SK-N-SH treated with all-trans-retinoic acid at 6 μM for 48 hours (cell line): ENCODE results near the gene EML6.

ENCODE experiments used
- ATAC-seq: fragments of 200-7000 bp; cut with Tn5 transposase; 3 replicates; pipeline ENCODE4 v1.9.1; 2020; ENCODE audit warnings: mild to moderate bottlenecking, moderate library complexity
- ARNTL ChIP-seq: fragments of 450-650 bp; formaldehyde crosslinking; IDR thresholded peaks from 2 replicates; pipeline ENCODE4 v1.5.0; 2020; ENCODE audit warnings: low read depth, mild to moderate bottlenecking, moderate library complexity, borderline replicate concordance
- BACH2 ChIP-seq: fragments of 250-450 bp; sonication (Bioruptor Pico); IDR thresholded peaks from 2 replicates; pipeline ENCODE4 v1.9.0; 2021; ENCODE audit warnings: mild to moderate bottlenecking, borderline replicate concordance
- CREB5 ChIP-seq: fragments of 250-450 bp; sonication (Bioruptor Pico); IDR thresholded peaks from 2 replicates; pipeline ENCODE4 v1.5.1; 2020; ENCODE audit warnings: low read depth, mild to moderate bottlenecking, moderate library complexity
- ESRRG ChIP-seq: fragments of 250-450 bp; sonication (Bioruptor Pico); IDR thresholded peaks from 2 replicates; pipeline ENCODE4 v1.6.1; 2021; ENCODE audit warnings: mild to moderate bottlenecking
- GLIS3 ChIP-seq: fragments of 250-450 bp; sonication (Bioruptor Pico); IDR thresholded peaks from 2 replicates; pipeline ENCODE4 v1.5.0; 2020; ENCODE audit warnings: mild to moderate bottlenecking, moderate library complexity
- ISL1 ChIP-seq: fragments of 250-450 bp; sonication (Bioruptor Pico); IDR thresholded peaks from 2 replicates; pipeline ENCODE4 v2.1.2; 2022; ENCODE audit warnings: mild to moderate bottlenecking, moderate library complexity
- OSR1 ChIP-seq: fragments of 250-450 bp; sonication (Bioruptor Pico); IDR thresholded peaks from 2 replicates; pipeline ENCODE4 v1.8.0; 2022; ENCODE audit warnings: moderate library complexity, mild to moderate bottlenecking, inconsistent platforms
- PATZ1 ChIP-seq: fragments of 250-450 bp; sonication (Bioruptor Pico); IDR thresholded peaks from 2 replicates; pipeline ENCODE4 v1.8.0; 2020; ENCODE audit warnings: mild to moderate bottlenecking, moderate library complexity, borderline replicate concordance
- POU6F1 ChIP-seq: fragments of 250-450 bp; sonication (Bioruptor Pico); IDR thresholded peaks from 2 replicates; pipeline ENCODE4 v1.8.0; 2021; ENCODE audit warnings: low read depth, mild to moderate bottlenecking, moderate library complexity, borderline replicate concordance
- PPARA ChIP-seq: fragments of 250-450 bp; sonication (Bioruptor Pico); IDR thresholded peaks from 2 replicates; pipeline ENCODE4 v1.5.0; 2020; ENCODE audit warnings: mild to moderate bottlenecking, borderline replicate concordance
- RARB ChIP-seq: fragments of 250-450 bp; sonication (Bioruptor Pico); IDR thresholded peaks from 2 replicates; pipeline ENCODE4 v1.8.0; 2021; ENCODE audit warnings: mild to moderate bottlenecking, moderate library complexity
- SNAI2 ChIP-seq: fragments of 250-450 bp; sonication (Bioruptor Pico); IDR thresholded peaks from 2 replicates; pipeline ENCODE4 v1.5.0; 2020; ENCODE audit warnings: mild to moderate bottlenecking, moderate library complexity
- TSHZ2 ChIP-seq: fragments of 250-450 bp; sonication (Bioruptor Pico); IDR thresholded peaks from 2 replicates; pipeline ENCODE4 v1.5.0; 2020; ENCODE audit warnings: mild to moderate bottlenecking, moderate library complexity
- ZC3H10 ChIP-seq: fragments of 250-450 bp; sonication (Bioruptor Pico); IDR thresholded peaks from 2 replicates; pipeline ENCODE4 v1.5.1; 2021; ENCODE audit warnings: mild to moderate bottlenecking, moderate library complexity
- ZFP3 ChIP-seq: fragments of 250-450 bp; sonication (Bioruptor Pico); IDR thresholded peaks from 2 replicates; pipeline ENCODE4 v1.5.0; 2020; ENCODE audit warnings: mild to moderate bottlenecking, moderate library complexity
- ZNF565 ChIP-seq: fragments of 450-650 bp; formaldehyde crosslinking; conservative IDR thresholded peaks from 2 replicates; pipeline ENCODE4 v1.5.0; 2020; ENCODE audit warnings: low read depth, mild to moderate bottlenecking, moderate library complexity
- ZNF8 ChIP-seq: fragments of 450-650 bp; formaldehyde crosslinking; IDR thresholded peaks from 2 replicates; pipeline ENCODE4 v1.5.0; 2020; ENCODE audit warnings: mild to moderate bottlenecking, moderate library complexity

The EML6 gene

GRCh38 chr2:54915101-54915500, 191.6 kb downstream of the EML6 start:
- no peak for TF ChIP-seq ZNF8
- no peak for TF ChIP-seq PATZ1
- no peak for TF ChIP-seq ZC3H10 (CRISPR knock-in tag)
- TF ChIP-seq POU6F1 (CRISPR knock-in tag): no peak
- no peak for TF ChIP-seq ISL1 (CRISPR knock-in tag)
- no peak for TF ChIP-seq RARB
- TF ChIP-seq TSHZ2 (CRISPR knock-in tag): no peak
- TF ChIP-seq GLIS3 (CRISPR knock-in tag): no peak
- TF ChIP-seq PPARA (CRISPR knock-in tag): no peak
- no peak for TF ChIP-seq BACH2
- no peak for ATAC-seq

GRCh38 chr2:54916637-54917036, 193.2 kb downstream of the EML6 start:
- no peak for ATAC-seq
- TF ChIP-seq OSR1 (no peak), SNAI2 (no peak), POU6F1 (CRISPR knock-in tag) (no peak), TSHZ2 (CRISPR knock-in tag) (no peak)

GRCh38 chr2:54918647-54919280, 195.3 kb downstream of the EML6 start:
- no peak for ATAC-seq
- TF ChIP-seq POU6F1 (CRISPR knock-in tag) (no peak), BACH2 (no peak), GLIS3 (CRISPR knock-in tag) (no peak), ARNTL (CRISPR knock-in tag) (no peak), SNAI2 (no peak), PATZ1 (no peak), ZFP3 (CRISPR knock-in tag) (no peak), CREB5 (no peak), ZC3H10 (CRISPR knock-in tag) (no peak), ESRRG (CRISPR knock-in tag) (no peak), ZNF8 (no peak), ZNF565 (no peak)
